ENCODE measurements around the gene TUFM.
"Not testable (repeated sequence)": the region's sequence is repeated elsewhere in the genome, so short reads cannot be mapped to it uniquely, and the experiment has no call there.

The TUFM gene

DNA sequence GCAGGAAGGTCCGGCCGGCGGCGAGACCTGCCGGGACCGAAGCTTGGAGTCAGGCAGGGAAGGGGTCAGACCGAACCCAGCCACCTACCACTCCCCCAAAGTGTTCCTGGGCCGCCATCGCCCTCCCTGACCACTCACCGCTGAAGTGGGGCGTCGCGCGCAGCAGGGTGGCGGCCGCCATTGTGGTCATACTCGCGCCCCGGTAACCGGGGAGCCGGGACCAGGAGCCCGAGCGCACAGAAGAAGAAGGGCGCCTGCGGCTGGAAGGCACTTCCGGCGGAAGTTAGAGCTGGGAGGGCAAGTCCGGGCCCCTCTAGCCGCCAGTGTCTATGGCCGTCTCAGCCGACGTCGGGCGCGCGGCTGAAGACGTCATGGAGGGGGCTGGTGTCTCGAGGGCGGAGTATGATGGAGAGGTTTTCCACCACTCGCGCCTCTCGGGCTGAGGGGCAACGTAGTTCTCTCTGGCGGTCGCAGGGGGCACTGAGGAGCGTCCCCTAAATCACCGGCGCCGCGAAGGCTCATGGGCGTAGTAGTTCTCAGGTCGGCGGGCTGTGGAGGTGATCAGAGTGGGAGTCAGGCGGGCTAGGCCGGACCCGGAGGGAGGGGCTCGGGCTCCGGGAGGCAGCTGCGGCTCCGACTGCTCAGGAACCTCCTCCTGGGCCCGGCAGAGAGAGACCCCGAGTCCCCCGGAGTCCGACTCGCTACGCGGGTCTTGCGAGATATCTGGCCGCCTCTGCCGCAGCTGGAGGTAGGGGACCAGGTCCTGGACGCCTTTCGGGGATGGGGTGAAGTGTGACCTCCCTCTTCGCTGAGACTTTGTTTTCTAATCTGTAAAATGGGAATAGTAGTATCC is at the start of gene TUFM:
Gene TUFM (minus strand): TSS at position 269 of the 853 bp plus-strand sequence. CDS start 79 bp downstream, at position 190.
- DNase-seq = peak; percentile 98

DNA sequence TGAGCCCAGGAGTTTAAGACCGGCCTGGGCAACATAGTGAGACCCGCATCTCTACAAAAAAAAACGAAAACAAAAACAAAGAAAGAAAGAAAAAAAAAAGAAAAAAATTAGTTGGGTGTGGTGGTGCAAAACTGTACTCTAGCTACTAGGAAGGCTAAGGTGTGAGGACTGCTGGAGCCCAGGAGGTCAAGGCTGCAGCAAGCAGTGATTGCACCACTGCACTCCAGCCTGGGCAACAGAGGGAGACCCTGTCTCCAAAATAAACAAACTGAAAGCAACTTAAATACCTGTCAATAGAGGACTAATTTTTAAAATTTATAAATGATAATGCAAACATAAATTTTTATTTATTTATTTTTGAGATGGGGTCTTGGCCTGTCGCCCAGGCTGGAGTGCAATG is 49.5 kb upstream of the TUFM start:
- no peak for DNase-seq

DNA sequence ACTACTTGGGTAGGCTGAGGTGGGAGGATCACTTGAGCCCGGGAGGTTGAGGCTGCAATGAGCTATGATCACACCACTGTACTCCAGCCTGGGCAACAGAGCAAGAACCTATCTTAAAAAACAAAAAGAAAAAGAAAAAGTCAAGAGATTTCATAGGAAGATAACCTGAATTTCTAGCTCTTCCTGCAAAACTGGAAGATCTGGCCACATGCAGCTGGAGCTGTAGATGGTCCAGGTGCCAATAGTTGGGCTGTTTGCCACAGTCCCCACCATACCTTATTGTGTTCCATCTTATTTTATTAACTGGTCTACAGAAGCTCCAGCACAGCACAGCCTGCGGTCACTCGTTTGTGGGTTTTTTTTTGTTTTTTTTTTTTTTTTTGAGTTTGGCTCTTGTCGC is 47.1 kb upstream of the TUFM start:
- no peak for DNase-seq

DNA sequence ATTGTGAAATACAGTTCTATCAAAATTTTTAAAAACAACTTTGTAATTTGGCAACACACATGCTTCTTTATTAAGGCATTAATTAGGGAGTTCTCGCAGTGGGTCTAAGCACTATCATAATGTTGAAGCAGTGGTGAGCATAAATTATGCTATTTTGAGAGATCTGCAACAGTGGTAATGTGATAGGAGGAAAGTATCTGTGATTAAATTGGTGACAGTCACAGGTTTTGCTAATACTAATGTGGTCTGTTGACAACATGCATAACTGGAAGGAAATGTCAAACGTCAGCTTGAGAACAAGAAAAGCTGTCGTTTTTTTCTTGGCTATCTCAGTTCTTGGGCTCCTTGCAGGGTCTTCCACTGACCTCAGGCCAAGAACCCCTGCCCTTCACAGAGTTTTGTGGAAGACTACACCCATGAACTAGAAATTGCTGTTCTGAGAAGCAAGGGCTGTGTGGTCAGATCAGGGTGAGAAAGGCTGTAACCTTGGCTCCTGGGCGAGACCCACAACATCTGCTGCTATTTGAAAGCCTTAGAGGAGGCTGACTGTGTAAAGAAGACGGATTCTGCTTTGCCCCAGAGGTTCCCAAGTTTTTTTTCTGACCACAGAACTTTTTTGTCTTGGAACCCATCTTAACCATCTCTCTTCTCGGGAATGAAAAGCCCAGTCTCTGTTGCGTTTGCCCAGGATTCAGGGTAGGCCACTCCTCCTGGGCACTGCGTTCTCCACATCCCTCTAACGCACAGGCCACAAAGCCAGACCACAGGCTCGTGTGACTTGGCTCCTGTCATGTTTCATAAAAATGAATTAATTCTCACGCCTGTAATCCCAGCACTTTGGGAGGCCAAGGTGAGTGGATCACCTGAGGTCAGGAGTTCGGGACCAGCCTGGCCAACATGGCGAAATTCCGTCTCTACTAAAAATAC is 46.1 kb upstream of the TUFM start:
- no peak for DNase-seq

DNA sequence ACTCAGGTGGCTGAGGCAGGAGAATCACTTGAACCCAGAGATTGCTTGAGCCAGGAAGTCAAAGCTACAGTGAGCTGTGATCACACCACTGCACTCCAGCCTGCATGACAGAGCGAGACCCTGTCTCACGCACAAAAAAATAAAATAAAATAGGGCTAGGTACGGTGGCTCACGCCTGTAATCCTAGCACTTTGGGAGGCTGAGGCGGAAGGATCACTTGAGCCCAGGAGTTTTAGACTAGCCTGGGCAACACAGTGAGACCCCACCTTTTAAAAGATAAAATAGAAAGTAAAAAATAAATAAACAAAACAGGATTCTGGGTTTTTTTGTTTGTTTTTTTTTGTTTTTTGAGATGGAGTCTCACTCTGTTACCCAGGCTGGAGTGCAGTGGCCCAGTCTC is 44.2 kb upstream of the TUFM start:
- not testable (repeated sequence) for DNase-seq

- DNase-seq = no peak
These were observed 40.8 kb upstream of the TUFM start for GRCh38 chr16:28886945-28887344.

- no peak for DNase-seq
These were observed 37.9 kb upstream of the TUFM start for GRCh38 chr16:28884045-28884444.

DNA sequence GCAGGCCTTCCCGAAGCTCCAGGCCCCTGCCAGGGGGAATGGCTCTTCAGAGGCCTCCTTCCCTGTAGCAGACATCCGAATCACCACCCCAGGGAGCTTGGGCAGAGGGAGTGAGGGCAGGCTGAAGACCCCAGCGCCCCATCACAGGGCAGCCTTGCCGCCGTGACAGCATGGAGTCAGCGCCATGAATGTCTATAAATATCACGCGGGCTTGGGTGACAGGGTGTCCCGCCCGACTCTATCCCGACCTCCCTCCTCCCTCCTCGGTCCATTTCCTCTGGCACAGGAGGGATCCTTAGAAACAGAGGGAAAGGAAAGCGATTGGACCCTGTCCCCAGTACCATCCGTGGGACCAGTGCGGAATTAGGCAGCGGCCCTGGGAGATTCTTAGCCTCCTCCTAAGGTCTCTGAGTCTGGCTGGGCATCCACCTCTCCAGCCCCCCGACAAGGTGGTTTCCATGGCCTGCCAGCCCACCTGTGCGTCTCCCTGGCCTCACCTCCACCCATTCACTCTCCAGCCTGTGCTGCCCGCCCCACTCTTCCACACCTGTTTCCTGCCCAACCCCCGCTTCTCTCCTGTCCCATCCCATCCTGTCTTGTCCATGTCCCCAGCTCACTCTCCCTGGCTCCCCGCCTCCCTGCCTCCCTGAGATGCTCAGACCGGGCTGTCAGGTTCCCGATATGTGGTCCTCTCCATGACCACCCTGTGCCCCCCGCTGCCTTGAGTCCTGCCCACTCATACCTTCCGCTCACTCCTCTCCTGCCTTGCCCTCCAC is 37.3 kb upstream of the TUFM start:
- no peak for DNase-seq

DNA sequence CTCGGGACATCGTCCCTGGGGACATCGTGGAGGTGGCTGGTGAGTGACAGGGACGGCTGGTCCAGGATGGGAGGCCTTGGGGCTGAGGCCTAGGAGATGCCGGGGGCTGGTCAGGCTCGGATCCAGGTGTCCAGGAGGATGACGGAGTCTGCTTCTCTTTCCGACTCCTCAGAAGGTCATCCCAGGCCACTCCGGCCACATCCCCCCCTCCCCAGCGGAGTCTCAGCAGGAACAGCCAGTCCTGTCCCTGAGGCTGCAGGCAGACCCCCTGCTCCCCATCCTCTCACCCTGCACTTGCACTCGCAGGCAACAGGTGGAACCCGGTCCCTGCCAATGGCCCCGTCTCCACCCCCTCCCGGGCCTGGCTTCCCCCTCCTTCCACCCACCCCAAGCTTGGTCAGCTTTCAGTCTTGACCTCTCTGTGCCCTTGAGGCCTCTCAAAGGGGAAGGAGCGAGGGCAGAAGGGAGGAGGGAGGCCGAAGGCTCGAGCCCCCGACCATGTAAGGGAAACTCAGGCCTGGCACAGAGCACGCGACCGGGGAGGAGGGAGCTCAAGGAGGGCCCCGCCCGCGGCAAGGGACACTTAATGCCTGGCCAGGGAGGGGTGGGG is 36.5 kb upstream of the TUFM start:
- no peak for DNase-seq

DNA sequence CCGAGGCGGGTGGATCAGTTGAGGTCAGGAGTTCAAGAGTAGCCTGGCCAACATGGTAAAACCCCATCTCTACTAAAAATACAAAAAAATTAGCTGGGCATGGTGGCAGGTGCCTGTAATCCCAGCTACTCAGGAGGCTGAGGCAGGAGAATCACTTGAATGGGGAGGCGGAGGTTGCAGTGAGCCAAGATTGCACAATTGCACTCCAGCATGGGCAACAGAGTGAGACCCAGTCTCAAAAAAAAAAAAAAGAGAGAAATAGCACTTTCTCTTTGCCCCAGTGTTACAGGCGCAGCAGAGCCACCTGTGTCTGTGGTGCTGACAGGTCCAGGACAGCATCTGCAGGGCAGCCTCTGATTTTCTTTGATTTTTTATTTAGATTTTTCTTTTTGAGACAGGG is 35.4 kb upstream of the TUFM start:
- DNase-seq = not testable (repeated sequence)

GRCh38 chr16:28880955-28881354 is 34.8 kb upstream of the TUFM start:
- DNase-seq = no peak

GRCh38 chr16:28880589-28880915 is 34.4 kb upstream of the TUFM start:
- DNase-seq = no peak

DNA sequence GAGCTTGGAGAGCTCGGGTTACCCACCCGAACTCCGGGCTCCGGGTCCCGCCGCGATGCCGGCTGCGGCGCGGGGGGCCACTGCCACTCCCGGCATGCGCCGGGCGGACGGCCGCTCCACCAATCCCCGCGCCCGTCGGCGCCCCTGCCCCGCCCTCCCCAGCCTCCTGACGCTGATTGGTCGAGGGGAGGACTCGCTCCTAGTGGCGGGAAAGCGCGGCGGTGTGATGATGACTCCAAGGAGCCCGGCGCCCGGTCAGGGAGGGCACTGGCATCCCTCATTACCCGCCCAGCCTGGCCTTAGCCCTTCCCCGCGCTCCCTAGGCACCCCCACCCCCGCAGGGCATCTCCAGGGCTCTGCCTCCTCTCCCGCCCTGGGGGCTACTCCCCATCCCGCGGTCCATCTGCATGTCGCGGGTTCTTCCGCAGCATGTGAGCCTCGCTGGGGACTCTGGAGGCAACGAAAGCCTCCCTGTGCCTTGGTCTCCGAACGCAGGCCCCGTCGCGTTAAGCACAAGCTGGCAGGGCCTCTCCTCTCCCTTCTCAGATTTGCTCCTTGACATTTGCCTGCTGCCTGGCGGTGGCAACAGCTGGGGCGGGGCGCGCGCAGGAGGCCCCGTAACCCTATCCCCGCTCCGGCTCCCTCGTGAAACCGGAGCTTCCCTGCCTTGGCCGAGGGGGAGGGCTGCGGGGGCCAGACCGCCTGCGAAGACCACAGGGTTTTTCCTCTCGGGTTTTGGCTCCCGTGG is 33.9 kb upstream of the TUFM start:
- DNase-seq = peak; percentile 88

DNA sequence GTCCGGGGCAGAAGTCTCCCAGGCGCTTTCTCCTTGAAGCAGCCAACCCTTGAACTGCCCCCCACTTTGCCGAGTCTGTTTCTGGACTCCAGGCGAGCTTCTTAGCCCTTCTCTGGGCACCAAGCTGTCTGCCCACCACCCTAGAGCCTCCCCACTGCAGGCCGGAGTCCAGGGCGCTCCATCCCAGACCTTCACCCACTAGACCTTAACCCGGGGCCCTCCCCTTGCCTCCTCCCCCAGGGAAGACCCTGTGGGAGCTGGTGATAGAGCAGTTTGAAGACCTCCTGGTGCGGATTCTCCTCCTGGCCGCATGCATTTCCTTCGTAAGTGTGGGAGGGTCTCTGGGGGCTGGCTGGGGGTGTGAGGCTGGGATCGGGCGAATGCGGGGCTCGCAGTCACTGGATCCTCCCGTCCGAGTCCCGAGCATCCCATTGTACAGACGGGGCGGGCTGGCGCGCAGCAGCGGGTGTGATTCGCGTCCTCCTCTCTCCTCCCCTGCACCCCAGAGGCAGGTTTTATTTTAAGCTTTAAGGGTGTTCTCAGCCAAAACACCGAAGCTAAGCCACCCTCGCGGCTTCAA is 33.2 kb upstream of the TUFM start:
- no peak for DNase-seq

DNA sequence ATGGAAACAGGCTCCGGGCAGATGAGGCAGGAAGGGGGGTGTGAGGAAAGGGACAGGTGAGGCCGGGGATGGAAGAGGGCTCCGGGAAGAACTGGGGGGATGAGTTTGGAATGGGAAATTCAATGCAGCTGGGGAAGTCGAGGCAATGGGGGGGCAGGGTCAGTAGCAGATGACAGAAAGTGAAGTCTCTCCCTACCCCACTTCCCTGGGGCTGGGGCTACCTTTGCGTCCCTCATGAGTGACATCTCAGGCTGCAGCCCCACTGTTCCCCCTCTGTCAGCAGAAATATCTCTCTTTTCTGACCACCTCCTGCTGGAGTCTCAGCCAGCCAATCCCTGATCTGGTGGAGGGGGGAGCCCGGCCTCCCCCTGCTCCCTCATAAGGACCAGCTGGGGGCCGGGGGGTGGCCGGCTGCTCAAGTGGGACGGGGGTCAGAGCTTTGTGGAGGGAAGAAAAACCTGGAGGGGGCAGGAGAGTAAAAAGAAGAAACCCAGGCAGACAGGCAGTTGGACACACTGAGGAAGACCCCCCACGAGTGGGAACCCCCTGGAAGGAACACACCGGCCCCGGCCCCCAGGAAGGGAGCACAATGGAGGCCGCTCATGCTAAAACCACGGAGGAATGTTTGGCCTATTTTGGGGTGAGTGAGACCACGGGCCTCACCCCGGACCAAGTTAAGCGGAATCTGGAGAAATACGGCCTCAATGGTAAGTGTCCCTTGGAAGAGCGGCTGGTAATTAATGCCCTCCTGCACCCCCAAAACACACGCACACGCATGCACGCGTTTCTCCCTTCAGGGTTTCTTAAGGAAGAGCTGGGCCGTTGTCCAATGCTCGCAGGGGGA is 32.2 kb upstream of the TUFM start, which contains the start of gene ATP2A1:
Gene ATP2A1 (plus strand): TSS at position 406 of the 844 bp plus-strand sequence. CDS start 184 bp downstream, at position 590.
- DNase-seq = no peak

GRCh38 chr16:28877655-28878000 is 31.5 kb upstream of the TUFM start:
- DNase-seq = no peak

GRCh38 chr16:28876973-28877654 is 31.0 kb upstream of the TUFM start:
- DNase-seq = no peak

DNA sequence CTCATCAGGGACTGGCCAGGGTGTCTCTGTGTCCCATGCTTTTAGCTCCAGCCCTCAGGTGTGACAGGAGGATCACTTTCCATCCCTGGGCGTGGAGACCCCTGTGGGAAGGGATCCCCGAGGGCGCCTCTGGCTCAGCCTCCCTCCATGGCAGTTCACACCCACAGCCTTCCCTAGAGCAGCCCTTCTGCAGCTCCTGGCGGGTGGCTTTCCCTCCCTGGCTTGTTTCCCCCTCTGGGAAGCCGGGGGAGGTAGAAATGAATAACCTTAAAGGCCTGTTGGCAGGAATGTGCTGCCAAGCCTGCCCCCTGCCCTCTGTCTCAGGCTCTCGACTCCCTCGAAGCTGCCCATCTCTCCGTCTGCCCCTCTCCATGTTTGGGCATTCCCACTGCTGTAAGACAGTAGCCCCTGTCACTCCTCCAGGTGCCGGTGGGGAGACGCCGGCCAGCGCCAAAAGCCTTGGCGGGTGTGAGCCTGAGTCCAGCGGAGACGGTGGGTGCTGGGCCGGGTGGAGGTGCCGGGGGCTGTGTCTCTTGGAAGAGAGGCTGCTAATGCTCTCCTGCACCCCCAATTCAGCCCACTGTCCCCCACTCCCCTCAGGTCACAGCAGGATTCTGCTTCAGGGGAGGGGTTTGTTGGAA is 30.0 kb upstream of the TUFM start:
- DNase-seq = no peak
